ENCODE measurements around the gene TRPC6. TPM values are rescaled to one million over a fixed set of nuclear protein-coding genes. Genes with fewer than 3 reads are reported as not detected.

The TRPC6 gene
- under 1 TPM in 2 of 6 experiments, not detected in 4; 0.05 to 0.29 TPM for total RNA-seq
- long read RNA-seq: 0 reads

DNA sequence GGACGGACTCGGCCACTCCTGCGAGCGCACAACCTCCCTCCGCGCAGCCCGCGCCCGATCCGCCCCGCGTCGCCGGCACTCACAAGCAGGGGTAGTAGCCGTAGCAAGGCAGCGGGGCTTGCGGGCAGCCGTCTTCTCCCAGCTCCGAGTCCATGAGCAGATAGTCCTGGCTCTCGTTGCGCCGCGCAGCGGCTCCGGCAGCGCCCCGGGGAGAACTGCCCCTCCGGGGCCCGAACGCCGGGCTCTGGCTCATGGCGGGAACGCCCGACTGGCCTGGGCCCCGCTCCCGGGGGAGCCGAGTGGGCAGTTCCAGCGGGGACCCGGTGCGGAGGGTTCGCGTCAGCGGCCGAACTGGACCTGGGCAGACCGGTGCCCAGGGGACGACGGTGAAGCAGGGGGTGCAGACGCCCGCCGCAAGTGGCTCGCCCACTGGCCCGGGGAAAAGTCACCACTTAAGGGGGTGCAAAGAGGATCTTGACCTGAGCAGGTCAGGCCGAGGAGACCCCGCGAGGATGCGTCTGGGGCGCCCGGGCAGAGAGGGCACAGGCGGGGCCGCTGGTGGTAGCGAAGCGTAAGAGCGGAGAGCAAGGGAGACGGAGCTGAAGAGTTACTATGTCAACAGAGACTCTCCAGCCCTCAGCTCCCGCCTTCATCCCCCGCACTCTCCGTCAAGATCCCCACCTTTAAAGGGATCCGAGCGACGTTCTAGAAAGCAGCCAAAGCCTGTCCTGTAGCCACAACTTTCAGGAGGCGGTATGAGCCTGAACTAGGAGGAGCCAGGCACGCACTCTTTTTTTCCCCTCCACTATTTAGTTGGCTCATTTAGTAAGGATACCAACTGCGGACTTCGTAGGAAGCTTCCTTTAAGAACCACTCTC lies at the start of gene TRPC6:
TSS of gene TRPC6 (minus strand) at position 757 of the 878 bp plus-strand sequence. CDS start at position 253, 504 bp downstream.
- Histone ChIP-seq H3K4me1 (no peaks in the 10 kb centered on the region), H3K4me3 (peak within 1 kb of the TSS in 1 of 3 donors; percentile 16), H3K36me3 (no peaks in the 10 kb centered on the region), H3K27ac (no peak within 1 kb of the TSS), H3K27me3 (peaks cover 0 to 6% of the 10 kb centered on the region in 2 donors), H3K9me3 (no peaks in the 10 kb centered on the region)
- 11% methylated on average over 11 of the region's 74 CpGs for WGBS (ENCODE audit: insufficient coverage, low coverage, low lambda C conversion rate, missing lambda C conversion rate)
- intact Hi-C loops (cut with DNase I): no loop called here
- TF ChIP-seq, protein P1, sequence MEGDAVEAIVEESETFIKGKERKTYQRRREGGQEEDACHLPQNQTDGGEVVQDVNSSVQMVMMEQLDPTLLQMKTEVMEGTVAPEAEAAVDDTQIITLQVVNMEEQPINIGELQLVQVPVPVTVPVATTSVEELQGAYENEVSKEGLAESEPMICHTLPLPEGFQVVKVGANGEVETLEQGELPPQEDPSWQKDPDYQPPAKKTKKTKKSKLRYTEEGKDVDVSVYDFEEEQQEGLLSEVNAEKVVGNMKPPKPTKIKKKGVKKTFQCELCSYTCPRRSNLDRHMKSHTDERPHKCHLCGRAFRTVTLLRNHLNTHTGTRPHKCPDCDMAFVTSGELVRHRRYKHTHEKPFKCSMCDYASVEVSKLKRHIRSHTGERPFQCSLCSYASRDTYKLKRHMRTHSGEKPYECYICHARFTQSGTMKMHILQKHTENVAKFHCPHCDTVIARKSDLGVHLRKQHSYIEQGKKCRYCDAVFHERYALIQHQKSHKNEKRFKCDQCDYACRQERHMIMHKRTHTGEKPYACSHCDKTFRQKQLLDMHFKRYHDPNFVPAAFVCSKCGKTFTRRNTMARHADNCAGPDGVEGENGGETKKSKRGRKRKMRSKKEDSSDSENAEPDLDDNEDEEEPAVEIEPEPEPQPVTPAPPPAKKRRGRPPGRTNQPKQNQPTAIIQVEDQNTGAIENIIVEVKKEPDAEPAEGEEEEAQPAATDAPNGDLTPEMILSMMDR (IDR thresholded peaks at IDR 0.05): no peak
- no peak for TF ChIP-seq POLR2A (IDR thresholded peaks at IDR 0.05)
- no peak for ATAC-seq
- no peak for DNase-seq

DNA sequence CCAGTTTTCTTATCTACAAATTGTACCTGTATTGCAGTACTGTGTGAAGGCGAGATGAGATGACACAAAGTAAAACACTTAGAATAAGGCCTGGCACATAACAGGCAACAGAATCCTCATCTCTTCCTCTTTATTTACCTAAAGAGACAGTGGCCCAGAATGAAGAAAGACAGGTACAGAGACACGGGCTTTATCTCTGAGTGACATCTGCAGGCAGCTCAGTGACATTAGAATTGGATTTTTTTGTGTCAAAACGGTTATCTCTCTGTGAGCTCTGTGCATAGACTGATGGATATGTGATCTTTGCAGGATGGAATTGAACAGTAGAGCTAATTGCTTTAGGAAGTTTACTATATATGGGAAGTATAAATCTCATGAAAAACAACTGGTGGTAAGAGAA lies 36.2 kb upstream of the TRPC6 start:
- TF ChIP-seq POLR2A (IDR thresholded peaks at IDR 0.05): no peak
- TF ChIP-seq, protein P1 (IDR thresholded peaks at IDR 0.05): no peak
- intact Hi-C loops (cut with DNase I): no loop called here
- no peaks in the 10 kb centered on the region for H3K9me3 ChIP-seq
- no peak overlapping the region for H3K4me3 ChIP-seq
- no peaks in the 10 kb centered on the region for H3K27me3 ChIP-seq
- H3K27ac ChIP-seq: no peak overlapping the region
- WGBS (ENCODE audit: insufficient coverage, low coverage, low lambda C conversion rate, missing lambda C conversion rate): 25% methylated on average over 3 of the region's 3 CpGs
- ATAC-seq (no peak), DNase-seq (no peak)
- H3K36me3 ChIP-seq: no peaks in the 10 kb centered on the region
- no peaks in the 10 kb centered on the region for H3K4me1 ChIP-seq

DNA sequence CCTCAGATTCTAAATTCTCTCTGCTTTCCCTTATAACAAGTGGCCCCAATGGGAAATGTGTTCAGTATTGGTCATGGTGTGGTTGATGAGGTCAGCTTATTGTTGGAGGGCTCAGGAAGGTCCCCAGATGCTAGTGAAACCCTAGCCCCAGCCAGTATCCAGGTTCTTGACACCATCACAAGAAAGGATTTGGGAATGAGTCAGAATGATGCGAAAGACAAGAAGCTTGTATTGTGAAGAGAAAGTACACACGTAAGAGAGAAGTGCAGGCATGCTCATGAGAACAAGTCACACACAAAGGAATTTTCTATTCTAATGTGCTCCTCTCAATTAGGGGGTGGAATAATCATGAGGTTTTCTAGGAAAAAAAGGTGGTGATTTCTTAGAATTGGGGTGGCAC lies 34.9 kb upstream of the TRPC6 start:
- ATAC-seq (no peak), DNase-seq (no peak)
- WGBS (ENCODE audit: insufficient coverage, low coverage, low lambda C conversion rate, missing lambda C conversion rate): 63% methylated on average over 2 of the region's 2 CpGs
- H3K4me1 ChIP-seq: no peaks in the 10 kb centered on the region
- intact Hi-C loops (cut with DNase I): no loop called here
- no peaks in the 10 kb centered on the region for H3K27me3 ChIP-seq
- H3K4me3 ChIP-seq: no peak overlapping the region
- TF ChIP-seq POLR2A (IDR thresholded peaks at IDR 0.05): no peak
- TF ChIP-seq, protein P1 (IDR thresholded peaks at IDR 0.05): no peak
- no peaks in the 10 kb centered on the region for H3K36me3 ChIP-seq
- no peak overlapping the region for H3K27ac ChIP-seq
- no peaks in the 10 kb centered on the region for H3K9me3 ChIP-seq

DNA sequence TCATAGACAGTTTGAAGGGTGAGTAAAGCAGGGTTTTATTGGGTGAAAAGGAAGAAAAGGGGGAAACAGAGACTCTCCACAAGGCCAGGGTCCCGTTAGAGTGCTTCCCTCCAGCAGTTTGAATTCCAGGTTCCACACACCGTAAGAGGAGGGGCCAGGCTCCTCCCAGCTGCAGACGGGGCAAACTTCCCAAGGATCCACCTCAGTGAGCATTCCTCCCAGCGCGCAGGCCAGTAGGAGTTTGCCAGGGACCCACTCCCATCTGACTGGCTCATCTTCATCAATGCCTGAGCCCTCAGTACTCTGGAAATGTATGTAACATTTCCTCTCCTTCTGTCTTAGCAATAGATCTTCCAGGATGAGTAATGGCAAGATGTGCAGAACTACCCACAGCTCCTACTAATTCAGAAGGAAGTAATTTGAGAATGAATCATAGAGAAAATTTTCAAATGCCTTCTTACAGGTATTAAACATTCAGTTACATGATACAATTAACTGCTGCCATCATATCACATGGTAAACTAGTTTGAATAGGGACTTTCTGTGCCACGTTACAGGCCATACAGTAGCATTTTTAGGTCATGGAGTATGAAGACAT lies 34.0 kb upstream of the TRPC6 start:
- Histone ChIP-seq H3K4me3 (no peak overlapping the region), H3K4me1 (no peaks in the 10 kb centered on the region), H3K27ac (no peak overlapping the region), H3K9me3 (no peaks in the 10 kb centered on the region), H3K36me3 (no peaks in the 10 kb centered on the region), H3K27me3 (no peaks in the 10 kb centered on the region)
- WGBS (ENCODE audit: insufficient coverage, low coverage, low lambda C conversion rate, missing lambda C conversion rate): 32% methylated on average over 6 of the region's 6 CpGs
- ATAC-seq (no peak), DNase-seq (no peak)
- TF ChIP-seq, protein P1 (IDR thresholded peaks at IDR 0.05): no peak
- no peak for TF ChIP-seq POLR2A (IDR thresholded peaks at IDR 0.05)
- intact Hi-C loops (cut with DNase I): no loop called here

Data from right lobe of liver (tissue), 6 donors.